Uterus (tissue), 4 donors: ENCODE data around the gene RPRD1B. TPM values are rescaled to one million over a fixed set of nuclear protein-coding genes. Genes with fewer than 3 reads are reported as not detected.

Experiments used
- DNase-seq, 2 donors: peaks; one replicate each; pipeline ENCODE4 v3.0.0-alpha.2; 2019 to 2020
- H3K27ac ChIP-seq, 2 donors: fragments of 200-600 bp; sonication (generic); 1 replicate in 1 of 2; 2 replicates in 1 of 2; pipeline ENCODE4 v1.5.1; 2016 to 2018
- H3K27me3 ChIP-seq, 2 donors: fragments of 200-600 bp; sonication (generic); one replicate each; pipeline ENCODE4 v1.5.1; 2018 to 2019; ENCODE audit warnings: control low read depth in 1 of 2
- H3K36me3 ChIP-seq, 2 donors: fragments of 200-600 bp; sonication (generic); one replicate each; pipeline ENCODE4 v1.5.1; 2019; ENCODE audit warnings: control low read depth in 1 of 2
- H3K4me1 ChIP-seq, 2 donors: fragments of 200-600 bp; sonication (generic); one replicate each; pipeline ENCODE4 v1.5.1; 2018 to 2019; ENCODE audit warnings: control low read depth in 1 of 2
- H3K4me3 ChIP-seq, 2 donors: fragments of 200-600 bp; sonication (generic); 1 replicate in 1 of 2; 2 replicates in 1 of 2; pipeline ENCODE4 v1.5.1; 2018 to 2019; ENCODE audit warnings: mild to moderate bottlenecking in 1 of 2
- H3K9me3 ChIP-seq, 2 donors: fragments of 200-600 bp; sonication (generic); one replicate each; pipeline ENCODE4 v1.5.1; 2019; ENCODE audit warnings: control low read depth in 1 of 2
- CTCF ChIP-seq, 4 experiments: fragments of 200-600 bp in 2 of 4; fragments of 450-650 bp in 2 of 4; sonication (generic) in 2 of 4; IDR thresholded peaks; one replicate each; pipeline ENCODE4 v1.5.1; 2016 to 2019; ENCODE audit warnings: antibody characterized with exemption in 4 of 4, mild to moderate bottlenecking in 2 of 4, moderate library complexity in 1 of 4
- POLR2A ChIP-seq, 2 donors: fragments of 450-650 bp; IDR thresholded peaks; one replicate each; pipeline ENCODE4 v1.6.1; 2016; ENCODE audit warnings: antibody characterized with exemption in 2 of 2, mild to moderate bottlenecking in 1 of 2, moderate library complexity in 1 of 2
- intact Hi-C: fragments of 100-400 bp; cut with DNase I; formaldehyde crosslinking; loops from one replicate; pipeline ENCODE4 v1.15.1; 2023; ENCODE audit warnings: low total_unique reads
- total RNA-seq, 4 donors: library from RNA; depleted of rRNA in 3 of 4; stranded (reverse); fragments of >200 nt in 3 of 4; gene quantifications; one replicate each; pipeline versions ENCODE4 v1.1.0 to v1.2.4, GENCODE V29; 2014 to 2023
- donor health status: DM: yes; HTN: yes; CAD: no.

RPRD1B gene
- total RNA-seq, 4 donors from 2014 or later: 7.9 to 71.3 (median 26.1) TPM

GRCh38 chr20:37997516-37997915 lies 36.0 kb upstream of the RPRD1B start:
- no peaks in the 10 kb centered on the region for H3K9me3 ChIP-seq
- no peak for TF ChIP-seq POLR2A (IDR thresholded peaks at IDR 0.05)
- TF ChIP-seq CTCF (IDR thresholded peaks at IDR 0.05): no peak
- no peaks in the 10 kb centered on the region for H3K36me3 ChIP-seq
- DNase-seq: no peak
- no peak overlapping the region for H3K4me3 ChIP-seq
- H3K27ac ChIP-seq: no peak overlapping the region
- H3K4me1 ChIP-seq: no peaks in the 10 kb centered on the region
- intact Hi-C loops: no loop called here
- no peaks in the 10 kb centered on the region for H3K27me3 ChIP-seq

GRCh38 chr20:37999526-38000263 lies 33.9 kb upstream of the RPRD1B start:
- TF ChIP-seq CTCF (IDR thresholded peaks at IDR 0.05): no peak
- TF ChIP-seq POLR2A (IDR thresholded peaks at IDR 0.05): no peak
- no peaks in the 10 kb centered on the region for H3K36me3 ChIP-seq
- H3K27ac ChIP-seq: no peak overlapping the region
- no peaks in the 10 kb centered on the region for H3K4me1 ChIP-seq
- no peaks in the 10 kb centered on the region for H3K9me3 ChIP-seq
- H3K27me3 ChIP-seq: no peaks in the 10 kb centered on the region
- no peak overlapping the region for H3K4me3 ChIP-seq
- intact Hi-C loops: no loop called here
- no peak for DNase-seq

- no peaks in the 10 kb centered on the region for H3K36me3 ChIP-seq
Observed at GRCh38 chr20:38000293-38000692, 33.3 kb upstream of the RPRD1B start.

GRCh38 chr20:38001173-38001875 lies 32.2 kb upstream of the RPRD1B start:
- no peak overlapping the region for H3K27ac ChIP-seq
- H3K4me3 ChIP-seq: no peak overlapping the region
- intact Hi-C loops: no loop called here
- H3K36me3 ChIP-seq: no peaks in the 10 kb centered on the region
- H3K4me1 ChIP-seq: no peaks in the 10 kb centered on the region
- no peaks in the 10 kb centered on the region for H3K27me3 ChIP-seq
- no peaks in the 10 kb centered on the region for H3K9me3 ChIP-seq
- DNase-seq: no peak
- TF ChIP-seq POLR2A (IDR thresholded peaks at IDR 0.05): no peak
- no peak for TF ChIP-seq CTCF (IDR thresholded peaks at IDR 0.05)

More at GRCh38 chr20:38000293-38000692, 33.3 kb upstream of the RPRD1B start:
- Histone ChIP-seq H3K9me3 (no peaks in the 10 kb centered on the region), H3K4me3 (no peak overlapping the region), H3K27ac (no peak overlapping the region), H3K27me3 (no peaks in the 10 kb centered on the region), H3K4me1 (no peaks in the 10 kb centered on the region)
- DNase-seq: no peak
- no peak for TF ChIP-seq CTCF (IDR thresholded peaks at IDR 0.05)
- TF ChIP-seq POLR2A (IDR thresholded peaks at IDR 0.05): no peak
- intact Hi-C loops: no loop called here

- H3K4me1 ChIP-seq: no peaks in the 10 kb centered on the region
- no peaks in the 10 kb centered on the region for H3K9me3 ChIP-seq
- no peak for TF ChIP-seq CTCF (IDR thresholded peaks at IDR 0.05)
- no peak for TF ChIP-seq POLR2A (IDR thresholded peaks at IDR 0.05)
- no peaks in the 10 kb centered on the region for H3K27me3 ChIP-seq
- H3K4me3 ChIP-seq: no peak overlapping the region
- H3K36me3 ChIP-seq: no peaks in the 10 kb centered on the region
- DNase-seq: no peak
- H3K27ac ChIP-seq: no peak overlapping the region
- intact Hi-C loops: no loop called here
Observed at GRCh38 chr20:38001981-38002380, 31.6 kb upstream of the RPRD1B start.
